Right renal pelvis (tissue), 4 donors: ENCODE measurements around the gene CABP1. TPM values are rescaled to one million over a fixed set of nuclear protein-coding genes. Genes with fewer than 3 reads are reported as not detected.
"Not testable (repeated sequence)": the region's sequence is repeated elsewhere in the genome, so short reads cannot be mapped to it uniquely, and the experiment has no call there.

Experiments used
- DNase-seq, 4 donors: peaks; one replicate each; pipeline ENCODE4 v3.0.0-alpha.2; 2013; ENCODE audit warnings: low read depth in 4 of 4, low spot score in 3 of 4, missing footprints in 1 of 4
- polyA plus RNA-seq, 4 donors: library from polyadenylated mRNA; unstranded; fragments of 120-200 nt; gene quantifications; one replicate each; pipeline ENCODE4 v1.2.1, GENCODE V29; 2013; ENCODE audit not compliant: insufficient read length in 4 of 4

Gene CABP1
- polyA plus RNA-seq: 1 to 10 TPM; 3.6 to 6.9 (median 5.1) TPM

DNA sequence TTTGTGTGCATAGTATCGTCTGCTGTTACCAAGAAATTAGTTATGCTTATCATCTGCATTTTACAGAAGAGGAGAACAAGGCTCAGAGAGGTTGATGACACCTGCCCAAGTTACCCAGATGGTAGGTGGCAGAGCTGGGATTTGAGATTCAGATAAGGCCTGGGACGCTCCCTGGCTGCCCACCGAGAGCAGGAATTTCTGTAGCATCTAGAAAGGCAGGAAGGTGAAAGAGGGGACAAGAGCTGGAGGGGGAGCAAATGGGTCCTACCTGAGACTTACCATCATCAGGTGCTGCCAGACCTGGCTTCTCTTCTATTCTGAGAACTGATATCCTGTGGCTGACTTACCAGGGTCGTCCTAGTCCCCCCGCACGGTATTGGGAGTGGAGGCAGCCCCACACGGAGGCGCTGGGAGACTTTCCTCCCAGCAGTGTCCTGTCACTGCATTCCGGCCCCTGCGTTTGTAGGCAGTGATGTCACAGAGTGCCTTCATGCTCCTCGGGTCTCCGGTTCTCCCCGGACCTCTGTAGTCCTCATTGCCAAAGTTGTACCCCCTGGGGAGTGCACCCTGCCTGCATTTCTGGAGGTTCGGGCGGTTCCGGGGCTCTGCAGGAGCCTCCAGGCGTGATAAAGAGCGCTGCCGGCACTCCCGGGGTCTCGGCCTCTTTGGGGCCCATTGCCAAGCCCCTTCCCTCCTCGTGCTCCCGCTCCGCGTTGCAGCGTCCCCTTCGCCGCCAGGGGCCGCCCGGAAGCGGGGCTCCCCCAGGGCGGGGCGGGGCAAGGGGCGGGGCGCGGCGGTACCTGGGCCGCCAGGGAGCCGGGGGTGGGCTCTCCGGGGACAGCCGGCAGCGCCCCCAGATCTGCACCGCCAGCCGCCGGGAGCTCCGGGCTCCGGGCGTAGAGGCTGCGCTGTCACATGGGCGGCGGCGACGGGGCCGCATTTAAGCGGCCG lies at the start of gene CABP1:
CABP1 (plus strand) TSS at position 856 of the 951 bp plus-strand sequence; CDS start at position 916, 60 bp downstream.
- DNase-seq: no peak

DNA sequence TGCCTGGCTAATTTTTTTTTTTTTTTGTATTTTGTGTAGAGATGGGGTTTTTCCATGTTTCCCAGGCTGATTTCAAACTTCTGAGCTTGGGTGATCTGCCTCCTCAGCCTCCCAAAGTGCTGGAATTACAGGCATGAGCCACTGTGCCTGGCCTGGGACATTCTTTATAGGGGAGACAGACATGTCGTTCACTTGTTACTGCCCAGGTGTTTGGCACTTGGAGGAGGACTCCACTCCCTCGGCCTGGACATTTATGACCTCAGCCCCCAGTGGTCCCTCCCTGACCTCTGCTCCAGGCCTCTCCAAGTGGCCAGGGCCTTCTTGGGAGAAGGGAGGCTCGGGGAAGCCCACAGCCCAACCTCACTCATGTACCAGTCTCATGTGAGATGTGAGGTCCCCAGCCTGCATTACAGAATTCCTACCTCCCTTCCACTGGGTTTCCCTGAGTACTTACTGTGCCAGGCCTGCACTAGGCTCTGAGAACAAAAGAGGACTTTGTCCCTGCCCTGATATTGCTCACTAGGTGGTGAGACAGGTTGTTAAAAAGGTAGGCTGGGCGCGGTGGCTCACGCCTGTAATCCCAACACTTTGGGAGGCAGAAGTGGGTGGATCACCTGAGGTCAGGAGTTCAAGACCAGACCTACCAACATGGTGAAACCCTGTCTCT lies 49.6 kb upstream of the CABP1 start:
- DNase-seq: no peak

- DNase-seq: no peak
Observed at GRCh38 chr12:120592121-120593049, 48.0 kb upstream of the CABP1 start.

DNA sequence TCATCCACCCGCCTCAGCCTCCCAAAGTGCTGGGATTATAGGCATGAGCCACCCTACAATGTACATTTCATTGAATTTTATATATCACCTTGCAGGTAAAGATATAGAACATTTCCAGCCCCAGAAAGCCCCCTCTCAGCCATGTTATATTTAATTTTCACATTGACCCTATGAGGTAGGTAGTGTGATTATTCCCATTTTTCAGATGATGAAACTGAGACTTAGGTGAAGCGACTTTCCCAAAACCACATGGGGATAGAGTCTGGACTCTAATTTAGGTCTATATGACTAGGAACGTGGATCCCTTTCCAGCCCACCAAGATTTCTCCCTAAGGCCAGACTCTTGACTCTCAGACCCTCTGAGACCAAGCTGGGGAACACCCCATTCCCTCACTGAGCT lies 43.5 kb upstream of the CABP1 start:
- DNase-seq: no peak

DNA sequence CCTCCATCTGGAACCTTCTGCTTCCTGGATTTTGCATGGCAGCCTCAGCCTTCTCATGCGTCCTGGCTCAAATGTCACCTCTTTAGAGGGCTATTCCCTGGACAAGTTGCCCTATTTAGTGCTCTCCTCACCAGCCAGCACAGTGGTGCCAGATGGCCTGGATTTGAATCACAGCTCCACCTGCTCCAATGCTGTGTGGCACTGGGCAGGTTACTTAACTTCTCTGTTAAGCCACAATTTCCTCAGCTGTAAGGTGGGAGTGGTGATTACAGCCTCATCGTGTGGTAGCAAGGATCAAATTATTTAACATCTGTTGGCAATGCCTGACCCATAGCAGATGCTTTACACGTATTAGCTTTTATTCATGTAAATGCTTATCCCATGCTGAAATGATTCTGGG lies 42.6 kb upstream of the CABP1 start:
- DNase-seq: no peak

DNA sequence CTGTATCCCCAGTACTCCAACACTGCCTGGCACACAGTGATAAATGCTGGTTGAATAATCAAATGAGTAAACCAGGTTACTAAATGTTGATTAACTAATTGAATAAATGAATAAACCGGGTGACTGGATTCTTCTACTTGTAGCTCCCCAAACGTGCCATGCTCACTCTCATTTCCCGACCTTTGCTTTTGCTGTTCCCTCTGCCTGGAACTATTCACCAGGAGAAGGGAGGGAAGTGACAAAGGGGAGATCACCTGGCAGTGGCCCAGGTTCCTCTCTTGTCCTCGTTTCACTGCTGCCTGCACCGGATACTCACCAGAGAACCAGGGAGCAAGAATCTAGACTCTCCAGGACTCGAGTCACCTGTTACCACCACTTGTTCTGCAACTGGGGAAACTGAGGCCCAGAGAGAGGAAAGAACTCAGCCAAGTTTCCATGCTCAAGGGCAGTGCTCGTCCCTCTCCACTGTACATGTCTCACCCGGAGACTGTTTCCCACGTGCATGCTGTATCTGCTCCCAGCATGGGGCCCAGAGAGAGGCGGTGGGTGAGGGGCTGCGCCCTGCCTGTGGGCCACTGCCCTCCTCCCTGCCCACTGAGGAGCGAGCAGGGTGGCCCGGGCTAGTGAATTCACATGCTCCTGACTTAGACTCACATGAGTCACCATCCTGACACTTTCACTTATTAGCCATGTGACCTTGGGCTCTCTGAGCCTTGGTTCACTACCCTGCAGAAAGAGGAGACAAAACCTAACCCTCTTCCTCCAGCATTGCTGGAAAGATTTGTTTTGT lies 41.6 kb upstream of the CABP1 start:
- no peak for DNase-seq

- DNase-seq: no peak
Observed at GRCh38 chr12:120599672-120600552, 40.5 kb upstream of the CABP1 start.

GRCh38 chr12:120602416-120602815 lies 38.0 kb upstream of the CABP1 start:
- DNase-seq: not testable (repeated sequence)

DNA sequence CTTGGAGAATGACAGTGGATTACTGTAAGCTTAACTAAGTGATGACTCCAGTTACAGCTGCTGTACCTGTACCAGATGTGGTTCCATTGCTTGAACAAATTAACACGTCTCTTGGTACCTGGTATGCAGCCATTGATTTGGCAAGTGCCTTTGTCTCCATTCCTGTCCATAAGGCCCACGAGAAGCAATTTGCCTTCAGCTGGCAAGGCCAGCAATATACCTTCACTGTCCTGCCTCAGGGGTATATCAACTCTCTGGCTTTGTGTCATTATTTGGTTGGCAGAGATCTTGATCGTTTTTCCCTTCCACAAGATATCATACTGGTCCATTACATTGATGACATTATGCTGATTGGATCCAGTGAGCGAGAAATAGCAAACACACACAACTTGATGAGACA lies 29.9 kb upstream of the CABP1 start:
- no peak for DNase-seq

GRCh38 chr12:120611534-120611933 lies 28.9 kb upstream of the CABP1 start:
- not testable (repeated sequence) for DNase-seq

DNA sequence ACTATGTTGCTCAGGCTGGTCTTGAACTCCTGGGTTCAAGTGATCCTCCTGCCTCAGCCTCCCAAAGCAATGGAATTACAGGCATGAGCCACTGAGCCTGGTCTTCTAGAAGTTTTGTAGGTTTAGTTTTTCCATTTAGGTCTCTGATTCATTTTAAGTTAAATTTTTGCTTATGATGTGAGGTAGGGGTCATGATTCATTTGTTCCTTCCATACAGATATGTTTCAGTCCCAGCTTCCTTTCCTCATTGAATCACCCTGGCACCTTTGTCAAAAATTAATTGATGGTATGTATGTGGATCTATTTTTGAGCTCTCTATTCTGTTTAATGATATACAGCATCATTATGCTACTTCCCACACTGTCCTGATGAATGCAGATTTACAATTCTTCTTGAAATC lies 25.6 kb upstream of the CABP1 start:
- no peak for DNase-seq

DNA sequence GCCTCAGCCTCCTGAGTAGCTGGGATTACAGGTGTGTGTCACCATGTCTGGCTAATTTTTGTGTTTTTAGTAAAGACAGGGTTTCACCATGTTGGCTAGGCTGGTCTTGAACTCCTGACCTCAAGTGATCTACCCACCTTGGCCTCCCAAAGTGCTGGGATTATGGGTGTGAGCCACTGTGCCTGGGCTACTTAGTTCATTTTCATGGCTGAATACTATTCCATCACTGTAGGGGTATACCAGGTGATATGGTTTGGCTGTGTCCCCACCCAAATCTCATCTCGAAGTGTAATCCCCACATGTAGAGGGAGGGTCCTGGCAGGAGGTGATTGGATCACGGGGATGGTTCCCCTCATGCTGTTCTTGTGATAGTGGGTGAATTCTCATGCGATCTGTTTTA lies 23.2 kb upstream of the CABP1 start:
- DNase-seq: not testable (repeated sequence)

DNA sequence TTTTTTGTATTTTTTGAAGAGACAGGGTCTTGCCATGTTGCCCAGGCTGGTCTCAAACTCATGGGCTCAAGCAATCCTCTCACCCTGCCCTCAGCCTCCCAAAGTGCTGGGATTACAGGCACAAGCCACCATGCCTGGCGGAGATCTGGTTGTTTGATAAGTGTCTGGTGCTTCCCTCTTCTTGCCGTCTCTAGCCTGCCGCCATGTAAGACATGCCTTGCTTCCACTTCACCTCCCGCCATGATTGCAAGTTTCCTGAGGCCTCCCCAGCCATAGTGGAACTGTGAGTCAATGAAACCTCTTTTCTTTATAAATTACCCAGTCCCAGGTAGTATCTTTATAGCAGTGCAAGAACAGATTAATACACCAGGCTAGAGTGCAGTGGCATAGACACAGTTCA lies 22.7 kb upstream of the CABP1 start:
- not testable (repeated sequence) for DNase-seq

GRCh38 chr12:120618954-120619615 lies 21.3 kb upstream of the CABP1 start:
- no peak for DNase-seq

GRCh38 chr12:120620624-120621023 lies 19.8 kb upstream of the CABP1 start:
- DNase-seq: no peak

DNA sequence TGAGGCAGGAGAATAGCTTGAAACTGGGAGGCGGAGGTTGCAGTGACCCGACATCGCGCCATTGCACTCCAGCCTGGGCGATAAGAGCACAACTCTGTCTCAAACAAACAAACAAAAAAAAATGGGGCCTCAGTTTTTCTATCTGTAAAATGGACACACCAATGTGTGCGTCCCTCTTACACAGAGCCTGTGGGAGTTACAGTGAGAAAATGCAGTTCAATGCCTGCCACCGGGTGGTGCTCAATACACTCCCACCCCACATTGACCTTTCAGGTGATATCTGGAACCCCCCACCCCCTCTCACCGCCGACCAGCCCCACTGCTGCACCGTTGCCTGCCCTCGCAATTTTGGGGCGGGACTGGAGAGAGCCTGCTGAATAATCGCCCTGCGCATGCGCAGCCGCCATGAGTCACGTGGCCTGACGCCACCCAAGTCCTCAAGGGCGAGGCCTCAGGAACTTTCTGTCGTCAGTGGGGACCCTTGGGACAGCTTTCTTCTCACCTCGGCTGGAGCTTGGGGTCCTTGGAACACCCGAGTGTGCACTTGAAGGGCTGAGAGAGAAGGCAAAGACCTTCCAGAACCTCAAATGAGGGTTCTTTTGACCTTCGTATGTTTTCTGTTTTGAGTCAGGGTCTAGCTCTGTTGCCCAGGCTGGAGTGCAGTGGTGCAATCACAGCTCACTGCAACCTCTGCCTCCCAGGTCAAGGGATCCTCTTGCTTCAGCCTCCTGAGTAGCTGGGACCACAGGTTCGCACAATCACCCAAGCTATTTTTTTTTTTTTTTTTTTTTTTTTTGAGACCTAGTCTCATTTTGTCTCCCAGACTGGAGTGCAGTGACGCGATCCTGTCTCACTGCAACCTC lies 14.6 kb upstream of the CABP1 start:
- DNase-seq: no peak

DNA sequence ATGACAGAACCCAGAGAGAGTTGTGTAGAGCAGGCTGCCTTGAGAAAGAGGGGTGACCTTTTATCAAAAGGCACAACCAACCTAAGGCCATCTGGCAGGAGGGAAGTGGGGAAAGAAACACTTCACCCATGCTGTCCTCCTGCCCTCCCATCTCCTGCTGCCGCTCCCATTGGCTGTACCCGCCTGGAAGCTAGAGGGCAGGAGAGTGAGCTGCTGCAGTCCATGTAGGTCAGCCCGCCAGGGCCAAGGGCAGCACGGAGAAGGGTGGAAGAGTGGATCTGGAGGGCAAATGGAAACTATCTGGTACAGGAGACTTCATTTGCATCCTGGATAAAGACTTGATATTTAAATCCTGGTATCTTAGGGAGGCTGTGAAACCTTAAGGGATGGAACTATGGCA lies 11.5 kb upstream of the CABP1 start:
- DNase-seq: no peak
